HEK293 (cell line): ENCODE results near the gene MRM1.

Experiments
- CTCF ChIA-PET: fragments of 350-600 bp; formaldehyde crosslinking; extraction: SDS; loops from one replicate; lab custom pipeline; 2021; ENCODE audit warnings: antibody characterized with exemption; lab: Yijun Ruan, JAX
- POLR2A ChIA-PET: fragments of 300-600 bp; formaldehyde crosslinking; extraction: SDS; loops from one replicate; lab custom pipeline; 2020; ENCODE audit warnings: antibody characterized with exemption, inconsistent platforms; lab: Yijun Ruan, JAX
- H3K27ac ChIP-seq: fragments of 200-500 bp; sonication (Bioruptor generic); 2 replicates; pipeline ENCODE4 v1.5.1; 2014; ENCODE audit warnings: low read depth, low read length, control low read depth, inconsistent platforms; ENCODE audit errors: extremely low read depth
- H3K36me3 ChIP-seq, 2 experiments: fragments of 200-500 bp in 1 of 2; sonication (Bioruptor generic) in 1 of 2; 1 replicate in 1 of 2; 2 replicates in 1 of 2; pipeline ENCODE4 v1.5.1; 2014 to 2017; ENCODE audit warnings: inconsistent platforms in 2 of 2, low read length in 2 of 2; ENCODE audit not compliant: control insufficient read depth in 2 of 2, insufficient read depth in 1 of 2
- H3K4me1 ChIP-seq: fragments of 200-500 bp; sonication (Bioruptor generic); 2 replicates; pipeline ENCODE4 v1.5.1; 2014; ENCODE audit warnings: mild to moderate bottlenecking, low read length, inconsistent platforms; ENCODE audit not compliant: control insufficient read depth, insufficient read depth
- H3K4me3 ChIP-seq: 2 replicates; pipeline ENCODE4 v1.5.1; 2011; ENCODE audit warnings: low read depth, mild to moderate bottlenecking, control low read depth, low read length, moderate library complexity
- H3K9me3 ChIP-seq: fragments of 200-500 bp; sonication (Bioruptor generic); 2 replicates; pipeline ENCODE4 v1.5.1; 2014; ENCODE audit warnings: low read depth, low read length, inconsistent platforms; ENCODE audit not compliant: control insufficient read depth, insufficient read depth
- GLIS1 ChIP-seq: fragments of 450-650 bp; formaldehyde crosslinking; IDR thresholded peaks from 2 replicates; pipeline ENCODE4 v1.5.1; 2016; ENCODE audit warnings: missing biosample characterization, missing genetic modification characterization
- KLF10 ChIP-seq: fragments of 450-650 bp; IDR thresholded peaks from 2 replicates; pipeline ENCODE4 v1.5.1; 2018; ENCODE audit warnings: missing biosample characterization, mild to moderate bottlenecking, missing genetic modification characterization
- SCRT1 ChIP-seq: fragments of 450-650 bp; formaldehyde crosslinking; IDR thresholded peaks from 2 replicates; pipeline ENCODE4 v1.5.1; 2016; ENCODE audit warnings: missing biosample characterization, missing genetic modification characterization, borderline replicate concordance
- SCRT2 ChIP-seq: fragments of 450-650 bp; formaldehyde crosslinking; IDR thresholded peaks from 2 replicates; pipeline ENCODE4 v1.5.1; 2016; ENCODE audit warnings: missing biosample characterization, missing genetic modification characterization
- SP3 ChIP-seq: fragments of 450-650 bp; formaldehyde crosslinking; IDR thresholded peaks from 2 replicates; pipeline ENCODE4 v1.5.1; 2016; ENCODE audit warnings: missing biosample characterization, missing genetic modification characterization
- SP7 ChIP-seq: fragments of 450-650 bp; formaldehyde crosslinking; IDR thresholded peaks from 2 replicates; pipeline ENCODE4 v1.5.1; 2016; ENCODE audit warnings: missing biosample characterization, missing genetic modification characterization
- ZBTB17 ChIP-seq: fragments of 450-650 bp; formaldehyde crosslinking; IDR thresholded peaks from 2 replicates; pipeline ENCODE4 v1.5.1; 2016; ENCODE audit warnings: missing biosample characterization, missing genetic modification characterization
- ZFHX2 ChIP-seq: fragments of 450-650 bp; formaldehyde crosslinking; conservative IDR thresholded peaks from 2 replicates; pipeline ENCODE4 v1.5.1; 2016; ENCODE audit warnings: missing biosample characterization, missing genetic modification characterization
- ZFP37 ChIP-seq: fragments of 450-650 bp; formaldehyde crosslinking; IDR thresholded peaks from 2 replicates; pipeline ENCODE4 v1.5.1; 2016; ENCODE audit warnings: missing biosample characterization, missing genetic modification characterization
- ZNF112 ChIP-seq: fragments of 450-650 bp; formaldehyde crosslinking; IDR thresholded peaks from 2 replicates; pipeline ENCODE4 v1.5.0; 2017; ENCODE audit warnings: missing biosample characterization, missing genetic modification characterization
- ZNF133 ChIP-seq: fragments of 450-650 bp; formaldehyde crosslinking; IDR thresholded peaks from 2 replicates; pipeline ENCODE4 v1.5.1; 2016; ENCODE audit warnings: missing biosample characterization, missing genetic modification characterization
- ZNF184 ChIP-seq: fragments of 450-650 bp; IDR thresholded peaks from 2 replicates; pipeline ENCODE4 v1.5.1; 2018; ENCODE audit warnings: missing biosample characterization, mild to moderate bottlenecking, missing genetic modification characterization
- ZNF350 ChIP-seq: fragments of 450-650 bp; formaldehyde crosslinking; IDR thresholded peaks from 2 replicates; pipeline ENCODE4 v1.5.0; 2017; ENCODE audit warnings: missing biosample characterization, mild to moderate bottlenecking, missing genetic modification characterization
- ZNF354C ChIP-seq: fragments of 450-650 bp; formaldehyde crosslinking; IDR thresholded peaks from 2 replicates; pipeline ENCODE4 v1.5.1; 2016; ENCODE audit warnings: missing biosample characterization, missing genetic modification characterization, low read depth, borderline replicate concordance
- ZNF366 ChIP-seq: fragments of 450-650 bp; formaldehyde crosslinking; conservative IDR thresholded peaks from 2 replicates; pipeline ENCODE4 v1.5.1; 2016; ENCODE audit warnings: missing biosample characterization, missing genetic modification characterization
- ZNF394 ChIP-seq: fragments of 450-650 bp; formaldehyde crosslinking; IDR thresholded peaks from 2 replicates; pipeline ENCODE4 v1.5.1; 2016; ENCODE audit warnings: missing biosample characterization, missing genetic modification characterization, mild to moderate bottlenecking, moderate library complexity, borderline replicate concordance
- ZNF423 ChIP-seq: fragments of 450-650 bp; formaldehyde crosslinking; IDR thresholded peaks from 2 replicates; pipeline ENCODE4 v1.5.1; 2016; ENCODE audit warnings: missing biosample characterization, missing genetic modification characterization
- ZNF48 ChIP-seq: fragments of 450-650 bp; formaldehyde crosslinking; IDR thresholded peaks from 2 replicates; pipeline ENCODE4 v1.5.1; 2016; ENCODE audit warnings: missing biosample characterization, missing genetic modification characterization
- ZNF596 ChIP-seq: fragments of 450-650 bp; IDR thresholded peaks from 2 replicates; pipeline ENCODE4 v1.5.0; 2018; ENCODE audit warnings: missing biosample characterization, mild to moderate bottlenecking, missing genetic modification characterization, moderate library complexity
- ZNF629 ChIP-seq: fragments of 450-650 bp; formaldehyde crosslinking; IDR thresholded peaks from 2 replicates; pipeline ENCODE4 v1.5.1; 2017; ENCODE audit warnings: missing biosample characterization, missing genetic modification characterization
- ZNF654 ChIP-seq: fragments of 450-650 bp; formaldehyde crosslinking; IDR thresholded peaks from 2 replicates; pipeline ENCODE4 v1.5.1; 2016; ENCODE audit warnings: low read depth, missing biosample characterization, missing genetic modification characterization
- ZNF677 ChIP-seq: fragments of 450-650 bp; IDR thresholded peaks from 2 replicates; pipeline ENCODE4 v1.5.0; 2018; ENCODE audit warnings: missing biosample characterization, mild to moderate bottlenecking, missing genetic modification characterization, moderate library complexity
- ZNF768 ChIP-seq: fragments of 450-650 bp; formaldehyde crosslinking; IDR thresholded peaks from 2 replicates; pipeline ENCODE4 v1.5.1; 2018; ENCODE audit warnings: missing biosample characterization, mild to moderate bottlenecking, missing genetic modification characterization
- ZNF785 ChIP-seq: fragments of 450-650 bp; formaldehyde crosslinking; IDR thresholded peaks from 2 replicates; pipeline ENCODE4 v1.5.1; 2016; ENCODE audit warnings: missing biosample characterization, missing genetic modification characterization
- ZSCAN16 ChIP-seq: fragments of 450-650 bp; formaldehyde crosslinking; IDR thresholded peaks from 2 replicates; pipeline ENCODE4 v1.5.1; 2016; ENCODE audit warnings: missing biosample characterization, missing genetic modification characterization
- TF ChIP-seq, protein P1 (sequence below): fragments of 450-650 bp; formaldehyde crosslinking; IDR thresholded peaks from 2 replicates; pipeline ENCODE4 v1.5.1; 2016; ENCODE audit warnings: missing biosample characterization, missing genetic modification characterization
- TF ChIP-seq, protein P2 (sequence below): fragments of 450-650 bp; IDR thresholded peaks from 2 replicates; pipeline ENCODE4 v1.5.1; 2018; ENCODE audit warnings: missing biosample characterization, missing genetic modification characterization
- TF ChIP-seq, protein P3 (sequence below): fragments of 450-650 bp; formaldehyde crosslinking; IDR thresholded peaks from 2 replicates; pipeline ENCODE4 v1.5.1; 2017; ENCODE audit warnings: missing biosample characterization, missing genetic modification characterization

The MRM1 gene

DNA sequence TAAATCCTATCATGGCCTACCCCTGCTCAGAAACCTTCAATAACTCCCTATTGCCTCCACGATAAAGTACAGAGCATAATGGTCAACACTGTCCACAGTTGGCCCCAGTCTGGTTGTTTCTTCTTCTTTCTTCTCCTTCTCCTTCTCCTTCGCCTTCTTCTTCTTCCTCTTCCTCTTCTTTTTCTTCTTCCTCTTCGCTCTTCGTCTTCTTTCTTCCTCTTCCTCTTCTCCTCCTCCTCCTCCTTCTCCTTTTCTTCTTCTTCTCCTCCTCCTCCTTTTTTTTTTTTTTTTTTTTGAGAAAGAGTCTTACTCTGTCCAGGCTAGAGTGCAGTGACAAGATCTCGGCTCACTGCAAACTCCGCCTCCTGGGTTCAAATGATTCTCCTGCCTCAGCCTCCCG is 23.8 kb downstream of the MRM1 start (continued):
- TF ChIP-seq, protein P1, sequence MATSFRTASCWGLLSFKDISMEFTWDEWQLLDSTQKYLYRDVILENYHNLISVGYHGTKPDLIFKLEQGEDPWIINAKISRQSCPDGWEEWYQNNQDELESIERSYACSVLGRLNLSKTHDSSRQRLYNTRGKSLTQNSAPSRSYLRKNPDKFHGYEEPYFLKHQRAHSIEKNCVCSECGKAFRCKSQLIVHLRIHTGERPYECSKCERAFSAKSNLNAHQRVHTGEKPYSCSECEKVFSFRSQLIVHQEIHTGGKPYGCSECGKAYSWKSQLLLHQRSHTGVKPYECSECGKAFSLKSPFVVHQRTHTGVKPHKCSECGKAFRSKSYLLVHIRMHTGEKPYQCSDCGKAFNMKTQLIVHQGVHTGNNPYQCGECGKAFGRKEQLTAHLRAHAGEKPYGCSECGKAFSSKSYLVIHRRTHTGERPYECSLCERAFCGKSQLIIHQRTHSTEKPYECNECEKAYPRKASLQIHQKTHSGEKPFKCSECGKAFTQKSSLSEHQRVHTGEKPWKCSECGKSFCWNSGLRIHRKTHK (tag by site-specific recombination) = no peak
- TF ChIP-seq, protein P2, sequence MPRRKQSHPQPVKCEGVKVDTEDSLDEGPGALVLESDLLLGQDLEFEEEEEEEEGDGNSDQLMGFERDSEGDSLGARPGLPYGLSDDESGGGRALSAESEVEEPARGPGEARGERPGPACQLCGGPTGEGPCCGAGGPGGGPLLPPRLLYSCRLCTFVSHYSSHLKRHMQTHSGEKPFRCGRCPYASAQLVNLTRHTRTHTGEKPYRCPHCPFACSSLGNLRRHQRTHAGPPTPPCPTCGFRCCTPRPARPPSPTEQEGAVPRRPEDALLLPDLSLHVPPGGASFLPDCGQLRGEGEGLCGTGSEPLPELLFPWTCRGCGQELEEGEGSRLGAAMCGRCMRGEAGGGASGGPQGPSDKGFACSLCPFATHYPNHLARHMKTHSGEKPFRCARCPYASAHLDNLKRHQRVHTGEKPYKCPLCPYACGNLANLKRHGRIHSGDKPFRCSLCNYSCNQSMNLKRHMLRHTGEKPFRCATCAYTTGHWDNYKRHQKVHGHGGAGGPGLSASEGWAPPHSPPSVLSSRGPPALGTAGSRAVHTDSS (tag by site-specific recombination) = peak; percentile 93
- no peak for TF ChIP-seq ZFP37 (tag by site-specific recombination)
- 0 out of 2 replicates have a peak, but pooled peaks have one; percentile 30 for TF ChIP-seq ZNF366 (tag by site-specific recombination)
- TF ChIP-seq SCRT2 (tag by site-specific recombination) = no peak
- TF ChIP-seq ZNF785 = no peak
- no peak for TF ChIP-seq ZNF423
- TF ChIP-seq SP3 (tag by site-specific recombination) = no peak

DNA sequence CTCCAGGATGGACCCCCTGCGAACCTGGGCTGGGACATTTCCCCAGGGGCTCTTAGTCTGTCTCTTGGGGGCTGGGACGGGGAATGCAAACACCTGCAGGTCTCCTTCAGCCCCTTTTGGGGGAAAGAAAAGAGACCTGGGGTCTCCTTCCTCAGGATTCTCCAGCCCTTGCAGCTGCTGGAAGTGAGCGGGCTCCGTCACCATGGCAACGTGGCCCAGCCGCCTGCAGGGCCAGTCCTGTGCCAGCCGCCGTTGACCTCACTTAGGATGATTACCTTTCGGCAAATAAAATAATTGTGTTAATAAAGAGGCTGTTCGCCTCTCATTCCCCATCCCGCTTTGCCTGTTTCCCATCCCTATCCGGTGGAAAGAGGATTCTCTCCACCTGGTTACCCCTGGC is 25.7 kb downstream of the MRM1 start:
- ChIA-PET CTCF (interaction anchor here (0.6 to 8.6 kb wide), 9 partner anchors 8 to 1806 kb away, joined by 3 to 84 read pairs (median 14); partner anchors contain the start of gene MRM1), POLR2A (no interaction called here)
- H3K4me1 ChIP-seq = no peaks in the 10 kb centered on the region

DNA sequence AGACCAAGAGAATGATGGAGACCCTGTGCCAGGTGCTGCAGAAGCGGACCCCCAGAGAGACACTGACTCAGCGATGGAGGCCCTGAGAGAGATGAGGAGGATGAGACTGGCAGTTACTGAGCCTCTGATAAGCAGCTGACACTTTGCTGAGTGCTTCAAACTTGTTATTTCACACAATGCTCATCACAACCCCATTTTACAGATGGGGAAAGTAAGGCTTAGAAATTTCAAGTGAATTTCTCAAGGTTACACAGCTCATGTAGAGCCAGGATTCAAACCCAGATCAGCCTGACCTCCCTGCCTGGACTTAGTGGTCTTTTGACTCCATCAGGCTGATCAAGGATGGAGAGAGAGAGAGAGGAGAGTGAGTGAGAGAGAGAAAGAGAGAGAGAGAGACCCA is 27.2 kb downstream of the MRM1 start:
- Histone ChIP-seq H3K4me3 (no peak overlapping the region), H3K27ac (no peak overlapping the region), H3K4me1 (no peaks in the 10 kb centered on the region), H3K36me3 (no peaks in the 10 kb centered on the region), H3K9me3 (no peaks in the 10 kb centered on the region)
- POLR2A ChIA-PET = interaction anchor here (1.0 kb wide), 1 partner anchor 10 kb away, joined by 3 read pairs; no protein-coding TSS in a partner anchor
- TF ChIP-seq ZNF768 (tag by site-specific recombination) (no peak), ZNF350 (tag by site-specific recombination) (no peak), ZNF596 (tag by site-specific recombination) (peak; percentile 43; the same call in 1 of the 2 replicates), ZNF112 (tag by site-specific recombination) (no peak), ZSCAN16 (tag by site-specific recombination) (no peak)
- CTCF ChIA-PET = interaction anchor here (0.5 to 8.6 kb wide), 30 partner anchors 9 to 745 kb away, joined by 3 to 84 read pairs (median 3); partner anchors contain the start of gene MRM1

More for the DNA sequence above, 25.7 kb downstream of the MRM1 start:
- TF ChIP-seq ZNF394 (tag by site-specific recombination) (no peak), SCRT1 (tag by site-specific recombination) (no peak), ZBTB17 (no peak), ZNF184 (no peak)
- TF ChIP-seq, all 188 proteins: peak for 0
- Histone ChIP-seq H3K36me3 (no peaks in the 10 kb centered on the region), H3K4me3 (no peak overlapping the region), H3K27ac (no peak overlapping the region), H3K9me3 (no peaks in the 10 kb centered on the region)

DNA sequence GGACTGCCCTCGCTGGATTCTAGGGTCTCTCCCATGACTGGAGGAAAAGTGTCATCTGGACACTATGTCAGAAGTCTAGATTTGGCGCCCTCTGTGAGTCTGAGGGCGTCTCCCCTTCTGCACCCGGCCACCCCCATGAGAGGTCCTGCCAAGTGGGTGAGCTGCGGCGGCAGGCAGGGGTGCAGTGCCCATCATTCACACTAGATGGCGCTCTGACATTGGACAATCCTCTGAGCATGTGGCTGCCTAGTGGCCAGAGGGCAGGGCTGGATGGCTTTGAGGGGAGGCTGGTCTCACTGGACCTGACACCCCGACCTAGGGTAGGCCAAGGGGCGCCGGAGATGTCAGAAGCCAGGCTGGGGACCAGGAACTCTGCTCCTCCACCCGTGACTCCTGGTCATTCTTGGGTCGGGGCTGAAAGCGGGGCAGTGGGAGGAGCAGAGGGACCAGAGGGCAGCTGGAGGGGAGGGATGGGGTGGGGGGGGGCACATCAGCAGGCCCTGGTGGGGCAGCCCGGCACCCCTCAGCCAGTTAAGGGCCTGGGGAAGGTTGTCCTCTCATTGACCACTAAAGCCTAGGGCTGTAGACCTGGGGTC is 28.0 kb downstream of the MRM1 start:
- no peaks in the 10 kb centered on the region for H3K4me1 ChIP-seq
- no peak overlapping the region for H3K4me3 ChIP-seq
- H3K27ac ChIP-seq = no peak overlapping the region
- ChIA-PET CTCF (interaction anchor here (0.6 to 8.6 kb wide), 21 partner anchors 8 to 775 kb away, joined by 3 to 84 read pairs (median 4); partner anchors contain the start of gene MRM1), POLR2A (no interaction called here)
- no peaks in the 10 kb centered on the region for H3K36me3 ChIP-seq
- H3K9me3 ChIP-seq = no peaks in the 10 kb centered on the region
- TF ChIP-seq, protein P3, sequence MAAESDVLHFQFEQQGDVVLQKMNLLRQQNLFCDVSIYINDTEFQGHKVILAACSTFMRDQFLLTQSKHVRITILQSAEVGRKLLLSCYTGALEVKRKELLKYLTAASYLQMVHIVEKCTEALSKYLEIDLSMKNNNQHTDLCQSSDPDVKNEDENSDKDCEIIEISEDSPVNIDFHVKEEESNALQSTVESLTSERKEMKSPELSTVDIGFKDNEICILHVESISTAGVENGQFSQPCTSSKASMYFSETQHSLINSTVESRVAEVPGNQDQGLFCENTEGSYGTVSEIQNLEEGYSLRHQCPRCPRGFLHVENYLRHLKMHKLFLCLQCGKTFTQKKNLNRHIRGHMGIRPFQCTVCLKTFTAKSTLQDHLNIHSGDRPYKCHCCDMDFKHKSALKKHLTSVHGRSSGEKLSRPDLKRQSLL (tag by site-specific recombination) = no peak
- no peak for TF ChIP-seq KLF10 (tag by site-specific recombination)
- TF ChIP-seq ZNF133 (tag by site-specific recombination) = no peak
- TF ChIP-seq ZNF354C (tag by site-specific recombination) = no peak
- no peak for TF ChIP-seq GLIS1 (tag by site-specific recombination)
- no peak for TF ChIP-seq ZNF677
- 0 out of 2 replicates have a peak, but pooled peaks have one; percentile 17 for TF ChIP-seq ZFHX2 (tag by site-specific recombination)
- no peak for TF ChIP-seq ZNF48
- TF ChIP-seq SP7 = peak; percentile 50; the same call in 1 of the 2 replicates
- peak; percentile 90 for TF ChIP-seq ZNF654 (tag by site-specific recombination)
- TF ChIP-seq ZNF629 (tag by site-specific recombination) = no peak
- TF ChIP-seq SCRT2 (tag by site-specific recombination) = no peak
